ENCODE data around the gene GRIN3B.
"Not testable (repeated sequence)": the region's sequence is repeated elsewhere in the genome, so short reads cannot be mapped to it uniquely, and the experiment has no call there.

The GRIN3B gene

DNA sequence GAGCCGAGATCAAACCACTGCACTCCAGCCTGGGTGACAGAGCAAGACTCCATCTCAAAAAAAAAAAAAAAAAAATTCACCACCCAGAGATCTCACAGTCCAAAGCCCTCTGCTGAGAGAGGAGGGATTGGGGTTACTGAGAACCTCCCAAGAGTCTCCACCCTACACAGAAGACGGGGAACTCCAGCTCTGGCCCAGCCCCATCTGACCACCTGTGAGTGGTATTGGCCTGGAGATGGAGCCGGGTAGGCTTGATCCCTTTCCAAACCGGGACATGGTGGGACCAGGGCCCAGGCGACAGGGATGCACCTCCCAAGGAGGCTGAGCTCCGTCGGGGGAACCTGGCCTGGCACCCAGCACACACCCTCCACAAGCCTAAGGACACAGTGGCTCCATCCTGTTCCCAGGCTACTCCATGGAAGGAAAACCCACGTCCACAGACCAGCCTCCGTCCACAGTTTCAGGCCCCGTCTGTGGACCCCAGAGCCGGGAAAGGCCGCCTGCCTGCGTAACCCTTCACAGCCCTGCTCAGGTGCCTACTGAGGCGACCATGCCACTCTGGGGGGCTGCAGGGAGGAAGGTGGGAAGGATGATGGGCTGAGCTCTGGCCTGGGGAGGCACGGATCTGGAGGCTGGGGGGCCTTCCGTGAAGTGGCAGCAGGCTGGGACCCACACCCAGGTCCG lies 18.9 kb downstream of the GRIN3B start:
- DNase-seq (ENCODE audit: low read depth in 3 of 3): no peak

DNA sequence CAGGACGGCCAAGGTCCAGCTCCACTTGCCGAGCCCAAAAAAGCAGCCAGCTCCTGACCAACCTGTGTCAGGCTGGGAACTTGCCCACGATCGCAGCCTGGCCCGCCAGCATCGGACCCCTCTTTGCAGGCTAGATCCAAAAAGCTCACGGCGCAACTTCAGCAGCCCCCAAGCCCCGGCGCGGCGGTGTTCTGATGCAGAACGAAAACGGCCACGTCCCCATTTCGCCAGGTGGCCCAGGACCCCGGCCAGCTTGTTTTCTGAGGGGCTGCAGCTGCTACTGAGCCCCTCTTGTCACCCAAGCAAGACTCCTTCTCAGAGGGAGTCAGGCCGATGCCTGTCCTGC lies 19.4 kb downstream of the GRIN3B start:
- DNase-seq (ENCODE audit: low read depth in 3 of 3): no peak

DNA sequence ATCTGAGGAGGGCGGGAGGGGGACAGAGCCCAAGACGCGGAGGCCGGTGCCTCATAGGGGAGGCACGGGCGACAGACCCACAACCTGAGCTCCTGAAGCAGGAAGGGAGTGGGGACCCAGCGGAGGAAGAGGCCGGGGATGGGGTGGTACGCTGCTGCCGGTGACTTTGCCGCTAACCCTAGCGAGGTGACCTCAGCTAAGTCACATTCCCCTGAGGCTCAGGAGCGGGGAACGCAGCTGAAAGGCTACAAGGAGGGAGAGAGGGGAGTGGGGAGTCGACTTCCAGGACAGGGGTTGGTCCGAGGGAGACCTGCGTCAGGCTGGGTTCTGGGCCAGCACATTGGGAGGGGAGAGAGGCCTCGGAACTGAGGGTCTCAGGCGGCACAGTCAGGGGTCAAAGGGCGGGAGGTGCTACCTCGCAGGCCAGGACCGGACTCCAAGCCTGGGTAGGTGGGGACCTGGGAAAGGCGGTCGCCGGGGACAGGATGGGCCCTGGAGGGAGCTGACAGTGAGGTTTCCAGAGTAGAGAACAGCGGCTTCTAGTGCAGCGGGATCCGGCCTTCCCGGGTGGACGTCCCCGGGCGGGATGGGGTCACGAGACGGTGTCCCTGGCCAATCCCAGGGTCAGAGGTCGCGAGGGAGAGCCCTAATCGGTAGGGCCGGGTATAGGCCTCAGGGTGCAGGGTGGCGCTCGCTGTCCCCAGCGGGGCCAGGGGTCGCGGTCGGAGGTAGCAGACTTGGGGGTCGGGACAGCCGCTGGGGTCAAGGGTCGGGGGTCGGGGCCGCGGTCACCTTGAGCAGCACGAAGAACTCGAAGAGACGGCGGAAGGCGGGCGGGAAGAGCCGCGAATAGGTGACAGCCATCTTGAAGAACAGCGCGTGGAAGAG lies 20.0 kb downstream of the GRIN3B start:
- no peak for DNase-seq (ENCODE audit: low read depth in 3 of 3)

DNA sequence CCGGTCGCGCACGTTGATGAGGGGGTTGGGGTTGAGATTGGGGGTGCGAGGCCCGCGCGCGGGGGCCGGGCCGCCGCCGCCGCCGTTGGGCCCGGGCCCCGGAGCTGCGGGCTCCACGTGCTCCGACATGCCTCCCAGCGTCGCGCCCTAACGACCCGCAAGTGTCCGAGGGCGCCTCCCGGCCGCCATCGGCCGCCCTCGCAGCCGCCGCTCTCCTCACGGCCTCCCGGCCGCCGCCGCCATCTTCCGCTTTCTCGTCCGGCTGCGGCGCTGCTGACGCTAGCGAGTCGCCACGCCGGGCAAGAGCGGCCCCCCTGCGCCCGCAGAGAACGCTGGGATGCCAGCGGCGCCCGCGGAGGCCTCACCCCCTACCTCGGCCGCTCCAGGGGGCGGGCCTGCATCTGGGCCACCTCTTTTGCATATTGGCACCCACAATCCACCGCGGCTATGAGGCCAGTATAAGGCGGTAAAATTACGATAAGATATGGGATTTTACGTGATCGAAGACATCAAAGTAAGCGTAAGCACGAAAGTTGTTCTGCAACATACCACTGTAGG lies 20.7 kb downstream of the GRIN3B start, which contains the start of gene TMEM259:
TMEM259 (minus strand) TSS at position 256 of the 558 bp plus-strand sequence; CDS start at position 129, 127 bp downstream.
- peak; percentile 94 to 97 (median 95) for DNase-seq (ENCODE audit: low read depth in 3 of 3)

DNA sequence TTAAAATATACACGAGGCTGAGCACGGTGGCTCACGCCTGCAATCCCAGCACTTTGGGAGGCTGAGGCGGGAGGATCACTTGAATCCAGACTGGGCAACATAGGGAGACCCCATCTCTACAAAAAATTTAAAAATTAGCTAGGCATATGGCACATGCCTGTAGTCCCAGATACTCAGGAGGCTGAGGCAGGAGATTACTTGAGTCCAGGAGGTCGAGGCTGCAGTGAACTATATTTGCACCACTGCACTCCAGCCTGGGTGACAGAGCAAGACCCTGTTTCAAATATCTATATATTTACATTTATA lies 23.6 kb downstream of the GRIN3B start:
- DNase-seq (ENCODE audit: low read depth in 3 of 3): not testable (repeated sequence)

DNA sequence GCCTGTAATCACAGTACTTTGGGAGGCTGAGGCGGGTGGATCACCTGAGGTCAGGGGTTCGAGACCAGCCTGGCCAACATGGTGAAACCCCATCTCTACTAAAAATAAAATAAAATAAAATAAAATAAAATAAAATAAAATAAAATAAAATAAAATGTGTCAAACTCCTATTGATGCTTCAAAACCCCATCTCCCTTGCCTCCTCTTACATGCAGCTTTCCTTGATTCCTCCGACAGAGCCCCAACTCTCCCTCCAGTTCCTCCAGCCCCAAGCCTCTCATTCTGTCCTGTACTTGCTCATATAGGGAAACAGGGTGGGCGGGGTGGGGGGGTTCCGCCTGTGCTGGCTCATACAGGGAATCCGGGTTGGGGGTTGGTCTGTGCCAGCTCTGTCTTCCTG lies 24.9 kb downstream of the GRIN3B start:
- not testable (repeated sequence) for DNase-seq (ENCODE audit: low read depth in 3 of 3)

DNA sequence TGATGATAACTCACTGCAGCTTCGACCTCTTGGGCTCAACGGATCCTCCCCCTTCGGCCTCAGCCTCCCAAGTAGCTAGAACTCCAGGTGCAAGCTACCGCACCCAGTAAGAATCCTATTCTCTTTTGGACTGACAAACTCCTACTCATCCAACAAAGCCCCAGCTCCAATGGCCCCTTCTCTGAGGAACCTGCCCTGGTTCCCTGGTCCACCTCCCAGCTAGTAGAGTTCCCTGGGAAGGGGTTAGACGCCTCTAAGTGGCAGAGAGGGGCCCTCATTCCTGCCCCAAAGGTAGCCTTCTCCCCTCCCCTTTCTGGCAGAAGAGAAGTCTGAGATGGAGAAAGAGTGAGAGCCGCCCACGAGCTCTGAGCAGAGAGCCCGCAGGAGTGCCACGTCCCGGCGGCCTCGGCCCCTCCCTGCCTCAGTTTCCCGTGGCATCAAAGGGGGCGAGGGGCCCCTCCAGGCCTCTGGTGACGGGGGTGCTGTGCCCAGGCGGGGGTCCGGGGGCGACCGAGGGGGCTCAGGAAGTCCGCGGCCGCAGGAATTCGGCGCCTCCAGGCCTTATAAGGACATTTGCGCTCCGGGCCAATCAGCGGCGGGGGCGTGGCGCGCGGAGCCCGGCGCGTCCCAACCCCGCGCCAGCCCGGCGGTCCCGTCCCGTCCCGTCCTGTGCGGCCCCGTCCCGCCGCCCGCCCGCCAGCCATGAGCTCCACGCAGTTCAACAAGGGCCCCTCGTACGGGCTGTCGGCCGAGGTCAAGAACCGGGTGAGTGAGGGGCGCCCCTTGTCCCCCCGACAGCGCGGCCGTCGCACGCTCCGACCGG lies 26.0 kb downstream of the GRIN3B start, which contains the start of gene CNN2:
CNN2 (plus strand) TSS at position 649 of the 823 bp plus-strand sequence; CDS start at position 703, 54 bp downstream.
- peak in 1 of 3 donors; percentile 71 for DNase-seq (ENCODE audit: low read depth in 3 of 3)

DNA sequence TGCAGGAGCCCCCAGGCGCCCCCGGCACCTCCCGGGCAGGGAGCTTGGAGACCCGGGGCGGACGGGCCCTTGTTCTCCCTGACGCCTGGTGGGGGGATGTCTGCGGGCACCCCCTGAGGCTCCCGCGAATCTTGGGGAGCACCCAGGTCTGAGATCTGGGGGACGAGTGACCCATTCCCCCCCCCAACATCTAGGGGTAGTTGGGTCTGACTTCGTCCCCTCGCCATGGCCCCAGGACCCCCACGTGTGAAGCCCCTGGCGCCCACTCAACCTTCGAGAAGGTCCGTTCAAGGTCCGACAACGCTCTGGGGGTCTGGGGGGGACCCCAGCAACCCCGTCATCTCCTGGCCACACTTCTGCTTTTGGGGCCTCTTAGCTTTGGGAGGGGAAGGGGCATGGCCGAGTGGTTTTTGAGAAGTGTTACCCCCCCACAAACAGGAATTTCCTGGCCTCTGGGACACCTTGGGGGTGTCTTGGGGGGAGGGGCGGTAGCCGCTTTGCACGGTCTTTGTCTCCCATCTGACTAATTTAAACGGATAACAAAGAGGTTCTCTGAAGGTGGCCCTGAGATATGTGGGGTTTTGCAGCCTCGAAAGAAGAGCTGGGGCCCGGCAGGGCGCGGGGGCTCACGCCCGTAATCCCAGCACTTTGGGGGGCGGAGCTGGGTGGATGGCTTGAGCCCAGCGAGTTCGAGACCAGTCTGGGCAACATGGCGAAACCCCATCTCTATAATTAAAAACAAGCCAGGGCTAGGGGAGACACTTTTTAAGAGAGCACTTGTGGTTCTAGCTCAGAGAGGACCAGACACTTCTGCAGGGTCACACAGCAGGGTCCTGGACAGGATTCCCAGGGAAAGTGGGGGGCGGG lies 26.8 kb downstream of the GRIN3B start:
- no peak for DNase-seq (ENCODE audit: low read depth in 3 of 3)

DNA sequence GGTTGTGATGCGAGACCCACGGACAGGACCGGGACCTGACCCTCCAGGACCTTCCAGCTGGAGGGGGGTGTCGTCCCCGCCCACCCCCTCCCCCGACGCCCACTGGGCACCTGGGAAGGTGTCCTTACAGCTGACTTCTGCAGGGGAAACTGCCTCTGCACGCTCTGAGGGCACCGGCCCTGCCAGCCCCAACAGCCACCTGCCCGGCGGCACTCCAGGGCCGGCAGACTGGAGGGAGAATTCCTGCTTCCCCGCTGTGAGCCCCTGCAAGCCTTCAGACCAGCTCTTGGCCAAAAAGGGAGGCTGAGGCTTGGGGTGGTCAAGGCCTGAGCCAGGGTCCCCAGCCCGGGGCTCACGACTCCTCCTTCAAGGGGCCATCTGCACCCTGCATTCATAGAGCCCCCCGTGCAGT lies 27.4 kb downstream of the GRIN3B start:
- DNase-seq (ENCODE audit: low read depth in 3 of 3): no peak

DNA sequence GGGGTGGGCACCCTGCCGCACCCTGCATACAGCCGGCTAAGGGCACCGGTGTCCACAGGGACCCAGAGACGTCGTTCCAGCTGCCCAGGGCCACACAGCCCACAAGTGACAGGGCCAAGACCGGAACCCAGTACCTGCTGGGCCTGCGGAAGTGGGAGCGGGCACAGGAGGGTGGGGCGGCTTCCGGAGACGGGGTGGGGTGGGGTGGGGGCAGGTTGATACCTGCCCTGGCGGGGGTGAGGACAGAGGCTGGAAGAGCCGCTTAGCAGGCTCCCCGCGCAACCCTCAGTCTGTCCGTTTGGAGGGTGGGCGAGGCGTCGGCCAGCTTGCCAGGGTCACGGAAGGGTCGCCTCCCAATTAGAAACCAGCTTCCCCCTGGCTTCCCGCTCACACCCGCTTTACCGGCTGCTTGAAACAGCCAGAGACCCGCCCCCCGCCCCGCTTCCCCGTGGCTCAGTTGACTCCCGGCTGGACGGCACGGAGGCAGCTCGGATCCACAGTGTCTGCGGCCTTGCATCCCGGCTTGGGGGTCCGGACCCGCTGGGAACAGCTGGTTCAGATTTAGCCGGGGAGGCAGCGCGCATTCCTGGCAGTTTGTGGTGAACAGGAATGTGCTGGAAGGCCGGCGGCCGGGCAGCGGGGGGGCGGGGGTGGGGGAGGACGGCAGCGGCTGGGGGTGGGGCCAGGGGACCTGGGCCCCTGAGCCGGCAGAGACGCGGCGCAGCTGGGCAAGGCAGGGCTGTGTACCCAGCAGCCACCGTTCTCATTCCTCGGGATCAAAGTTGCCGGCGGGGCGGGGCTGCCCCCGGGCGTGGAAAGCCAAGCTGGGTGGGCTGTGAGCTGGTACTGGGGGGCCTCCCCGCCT lies 28.1 kb downstream of the GRIN3B start:
- peak in 1 of 3 donors; percentile 61 for DNase-seq (ENCODE audit: low read depth in 3 of 3)

DNA sequence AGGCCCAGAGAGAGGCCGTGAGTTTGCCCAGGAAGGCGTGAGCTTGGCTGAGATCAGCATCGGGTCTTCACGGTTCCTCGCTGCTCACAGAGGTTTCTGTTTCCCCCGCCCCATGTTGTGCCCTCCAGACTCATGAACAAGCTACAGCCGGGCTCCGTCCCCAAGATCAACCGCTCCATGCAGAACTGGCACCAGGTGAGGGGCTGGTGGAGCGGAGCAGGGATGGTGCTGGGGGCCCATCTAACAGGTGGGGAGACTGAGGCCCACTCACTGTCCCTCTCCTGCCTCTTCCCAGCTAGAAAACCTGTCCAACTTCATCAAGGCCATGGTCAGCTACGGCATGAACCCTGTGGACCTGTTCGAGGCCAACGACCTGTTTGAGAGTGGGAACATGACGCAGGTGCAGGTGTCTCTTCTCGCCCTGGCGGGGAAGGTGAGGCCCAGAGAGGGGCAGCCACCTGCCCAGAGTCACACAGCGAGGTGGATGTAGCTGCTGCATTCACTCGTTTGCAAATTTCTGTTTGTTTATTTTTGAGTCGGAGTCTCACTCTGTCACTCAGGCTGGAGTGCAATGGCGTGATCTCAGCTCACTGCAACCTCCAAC lies 32.1 kb downstream of the GRIN3B start:
- DNase-seq (ENCODE audit: low read depth in 3 of 3): no peak

DNA sequence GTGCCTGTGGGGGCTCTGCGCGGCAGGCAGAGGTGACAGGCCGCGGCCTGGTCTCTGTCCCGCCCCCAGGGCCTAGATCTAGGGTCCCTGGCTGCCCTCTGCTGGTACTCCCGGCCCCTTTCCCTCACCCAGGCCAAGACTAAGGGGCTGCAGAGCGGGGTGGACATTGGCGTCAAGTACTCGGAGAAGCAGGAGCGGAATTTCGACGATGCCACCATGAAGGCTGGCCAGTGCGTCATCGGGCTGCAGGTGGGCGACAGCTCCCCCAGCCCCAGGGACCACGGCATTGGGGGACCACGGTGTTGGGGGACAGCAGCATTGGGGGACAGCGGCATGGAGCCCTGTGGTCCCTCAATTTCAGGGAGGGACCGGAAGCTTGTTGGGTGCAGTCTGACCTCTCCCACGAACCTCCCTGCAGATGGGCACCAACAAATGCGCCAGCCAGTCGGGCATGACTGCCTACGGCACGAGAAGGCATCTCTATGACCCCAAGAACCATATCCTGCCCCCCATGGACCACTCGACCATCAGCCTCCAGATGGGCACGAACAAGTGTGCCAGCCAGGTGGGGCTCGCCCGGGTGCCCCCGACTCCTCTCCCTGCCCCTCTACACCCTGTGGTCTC lies 35.9 kb downstream of the GRIN3B start:
- DNase-seq (ENCODE audit: low read depth in 3 of 3): no peak

DNA sequence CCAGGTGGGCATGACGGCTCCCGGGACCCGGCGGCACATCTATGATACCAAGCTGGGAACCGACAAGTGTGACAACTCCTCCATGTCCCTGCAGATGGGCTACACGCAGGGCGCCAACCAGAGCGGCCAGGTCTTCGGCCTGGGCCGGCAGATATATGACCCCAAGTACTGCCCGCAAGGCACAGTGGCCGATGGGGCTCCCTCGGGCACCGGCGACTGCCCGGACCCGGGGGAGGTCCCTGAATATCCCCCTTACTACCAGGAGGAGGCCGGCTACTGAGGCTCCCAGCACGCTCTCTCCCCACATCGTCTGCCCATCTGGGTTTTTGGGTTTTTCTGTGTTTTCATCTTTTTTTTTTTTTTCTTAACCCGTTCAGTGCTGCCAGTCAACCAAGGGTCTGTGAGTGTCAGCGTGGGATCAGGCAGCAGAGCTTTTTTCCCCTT lies 37.4 kb downstream of the GRIN3B start:
- DNase-seq (ENCODE audit: low read depth in 3 of 3): no peak

DNA sequence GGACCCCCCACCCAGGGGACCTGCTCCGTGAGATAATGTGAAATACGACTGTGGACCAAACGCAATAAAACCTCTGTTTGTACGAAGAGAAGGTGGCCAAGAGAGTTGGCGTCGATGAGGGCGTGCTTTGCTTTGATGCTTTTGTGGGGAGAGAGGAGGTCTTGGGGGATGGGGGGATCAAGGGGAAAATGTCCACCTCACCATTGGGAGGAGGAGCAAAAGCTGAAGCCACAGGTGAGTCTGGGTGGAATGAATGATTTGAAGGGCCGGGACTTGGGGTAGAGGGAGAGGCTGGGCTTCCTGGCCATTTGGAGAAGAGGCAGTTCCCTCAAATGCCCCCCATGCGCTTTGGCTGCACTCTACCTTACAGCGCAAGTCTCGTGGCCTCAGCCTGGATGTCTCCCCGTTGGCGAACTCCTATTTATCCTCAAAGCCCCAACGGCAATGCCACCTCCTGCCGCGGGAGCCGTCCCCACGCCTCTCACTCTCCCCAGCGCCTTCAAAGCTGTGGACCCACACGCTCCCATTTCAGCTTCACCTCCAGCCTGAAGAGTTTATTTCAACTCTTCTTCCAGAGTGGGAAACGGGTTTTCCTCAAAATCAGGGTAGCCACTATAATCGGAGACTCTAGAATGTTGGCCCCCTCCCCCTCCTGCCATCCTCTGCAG lies 38.9 kb downstream of the GRIN3B start:
- no peak for DNase-seq (ENCODE audit: low read depth in 3 of 3)

DNA sequence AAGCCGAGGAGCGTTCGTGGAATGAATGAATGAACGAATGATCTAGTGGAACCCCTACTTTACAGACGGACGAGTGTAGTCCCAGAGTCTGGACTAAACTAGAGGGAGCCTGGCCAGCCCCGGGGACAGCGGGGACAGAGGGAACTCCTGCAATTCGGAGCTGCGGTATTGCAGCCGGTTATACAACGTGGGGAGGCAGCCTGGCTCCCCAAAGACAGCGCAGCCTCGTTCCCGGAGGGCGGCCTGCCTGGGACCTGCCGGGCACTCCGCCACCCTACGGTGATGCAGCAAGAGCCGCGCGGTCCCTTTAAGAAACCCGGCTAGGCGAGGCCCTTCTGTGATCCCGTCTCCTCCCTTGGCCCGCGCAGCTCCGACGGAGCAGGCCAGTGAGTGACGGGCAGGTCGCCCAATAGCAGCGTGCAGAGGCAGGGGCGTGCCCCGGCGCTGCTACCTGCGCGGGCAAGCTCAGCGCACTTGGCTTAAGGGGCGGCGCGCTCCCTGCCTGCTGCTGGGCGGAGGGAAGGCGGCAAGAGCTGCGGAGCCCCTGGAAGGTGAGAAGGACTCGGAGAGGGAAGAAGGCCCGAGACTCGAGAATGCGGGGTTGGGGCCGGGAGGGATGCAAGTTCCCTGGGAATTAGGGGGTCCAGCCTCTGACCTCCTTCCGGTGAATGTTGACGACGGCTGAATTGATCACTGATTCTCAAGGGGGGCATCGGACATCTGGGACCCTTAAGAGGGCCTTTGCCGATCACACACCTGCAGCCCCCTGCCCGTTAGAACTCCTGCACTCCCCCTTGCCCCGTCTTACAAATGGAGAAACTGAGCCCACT lies 39.6 kb downstream of the GRIN3B start, which contains the start of gene ABCA7:
ABCA7 (plus strand) TSS at position 462 of the 830 bp plus-strand sequence. CDS start 1,255 bp downstream, outside the sequence.
- peak; percentile 98 to 100 (median 98) for DNase-seq (ENCODE audit: low read depth in 3 of 3)

DNA sequence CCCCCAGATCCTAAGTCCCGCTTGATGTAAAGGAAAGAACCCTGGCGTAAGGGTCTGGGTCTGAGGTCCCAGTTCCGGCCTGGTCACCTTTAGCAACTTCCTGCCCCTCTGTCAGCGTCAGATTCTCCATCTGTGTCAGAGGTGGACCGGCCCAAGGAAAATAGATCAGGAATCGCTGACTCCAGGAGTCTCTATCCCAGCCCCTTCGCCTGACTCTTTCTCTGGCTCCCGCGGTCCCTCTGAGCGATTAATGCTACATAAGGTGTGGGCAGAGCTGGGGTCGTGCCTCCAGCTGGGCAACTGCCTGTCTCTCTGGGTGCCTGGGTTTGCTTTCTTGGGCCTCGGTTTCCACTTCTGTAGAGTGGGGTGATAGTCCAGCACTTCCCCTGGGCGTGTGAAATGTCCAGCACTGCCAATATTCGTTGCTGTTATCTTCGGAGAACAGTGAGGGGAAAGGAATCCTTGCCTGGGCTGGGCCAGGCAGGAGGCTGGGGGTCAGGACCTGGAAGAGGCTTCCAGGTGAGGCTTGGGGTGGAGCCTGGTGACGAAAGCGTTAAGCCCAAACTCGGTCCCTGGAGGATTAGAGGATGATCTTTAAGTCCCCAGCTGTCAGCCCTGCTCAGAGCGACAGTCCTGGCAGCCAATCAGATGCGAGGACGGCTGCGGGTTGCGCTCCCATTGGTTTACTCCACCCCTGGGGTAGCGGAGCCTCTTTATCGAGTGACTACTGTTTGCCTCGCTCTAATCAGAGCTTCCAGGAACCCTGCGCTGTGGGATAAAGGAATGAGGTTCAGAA lies 40.5 kb downstream of the GRIN3B start:
- DNase-seq (ENCODE audit: low read depth in 3 of 3): peak; percentile 84 to 89 (median 88)

All from stimulated activated CD4-positive, alpha-beta T cell treated with anti-CD3 and anti-CD28 coated beads, TNF-alpha, amount 100 ng/mL, for 48 hours (primary cell).